Endodermal cell (in vitro differentiated cells): ENCODE measurements around the gene ERGIC1. TPM values are rescaled to one million over a fixed set of nuclear protein-coding genes. Genes with fewer than 3 reads are reported as not detected.

Experiments used
- DNase-seq: peaks from one replicate; pipeline ENCODE4 v3.0.0-alpha.2; 2017
- H3K27ac ChIP-seq: 2 replicates; pipeline ENCODE4 v1.5.1; 2013; ENCODE audit warnings: mild to moderate bottlenecking, low read depth, low read length, moderate library complexity
- H3K27me3 ChIP-seq: 2 replicates; pipeline ENCODE4 v1.6.1; 2013; ENCODE audit warnings: mild to moderate bottlenecking, low read length, moderate library complexity; ENCODE audit not compliant: insufficient read depth, control insufficient read depth, poor library complexity, severe bottlenecking
- H3K36me3 ChIP-seq: 2 replicates; pipeline ENCODE4 v1.7.0; 2013; ENCODE audit warnings: mild to moderate bottlenecking, low read length, moderate library complexity; ENCODE audit not compliant: control insufficient read depth, insufficient read depth
- H3K4me1 ChIP-seq: one replicate; pipeline ENCODE4 v1.7.0; 2013; ENCODE audit warnings: low read length; ENCODE audit not compliant: control insufficient read depth, insufficient read depth
- H3K4me3 ChIP-seq: 2 replicates; pipeline ENCODE4 v1.5.1; 2013; ENCODE audit warnings: mild to moderate bottlenecking, low read length, moderate library complexity
- H3K9ac ChIP-seq: 2 replicates; pipeline ENCODE4 v1.6.1; 2013; ENCODE audit warnings: mild to moderate bottlenecking, low read length, moderate library complexity; ENCODE audit not compliant: poor library complexity, severe bottlenecking; ENCODE audit errors: extremely low read depth
- H3K9me3 ChIP-seq: 2 replicates; pipeline ENCODE4 v1.6.1; 2013; ENCODE audit warnings: mild to moderate bottlenecking, low read length, moderate library complexity; ENCODE audit not compliant: control insufficient read depth
- H3K27ac Mint-ChIP-seq: 2 replicates; pipeline ENCODE4 v1.8.0; 2020; ENCODE audit warnings: mixed read lengths
- H3K27me3 Mint-ChIP-seq: 2 replicates; pipeline ENCODE4 v1.8.0; 2021; ENCODE audit warnings: mild to moderate bottlenecking, mixed read lengths; ENCODE audit not compliant: insufficient read depth
- H3K36me3 Mint-ChIP-seq: 2 replicates; pipeline ENCODE4 v1.8.0; 2020; ENCODE audit warnings: low read depth, mixed read lengths
- H3K4me1 Mint-ChIP-seq: 2 replicates; pipeline ENCODE4 v1.8.0; 2020; ENCODE audit warnings: mixed read lengths
- H3K4me3 Mint-ChIP-seq: 2 replicates; pipeline ENCODE4 v1.8.0; 2020; ENCODE audit warnings: mild to moderate bottlenecking, moderate library complexity, mixed read lengths
- H3K9me3 Mint-ChIP-seq: 2 replicates; pipeline ENCODE4 v1.8.0; 2020; ENCODE audit warnings: mild to moderate bottlenecking, mixed read lengths
- WGBS, 2 experiments: methylation state at CpG; one replicate each; pipeline versions ENCODE4 v1.1.5 to v1.1.7; 2013; ENCODE audit warnings: missing lambda C conversion rate in 2 of 2, mixed read lengths in 1 of 2; ENCODE audit not compliant: insufficient coverage in 1 of 2, insufficient read length in 1 of 2; 5-methylcytosine and 5-hydroxymethylcytosine counted together
- total RNA-seq, 2 donors: library from RNA; stranded (reverse); fragmentation: NEBNext Ultra II Directional in 1 of 2; extraction: Animal tissue kit (Norgen Biotek cat#: 25700) in 1 of 2; gene quantifications; 2 replicates in 1 of 2; 3 replicates in 1 of 2; pipeline ENCODE4 v1.2.1, GENCODE V29; 2021
- TF ChIP-seq, protein P1 (sequence below): fragments of 200-600 bp; sonication (generic); conservative IDR thresholded peaks from 2 replicates; pipeline ENCODE4 v1.5.0; 2021; ENCODE audit warnings: antibody characterized with exemption, mild to moderate bottlenecking

The ERGIC1 gene
- total RNA-seq, 2 donors from 2014 or later, result 81.9 to 94.8 TPM

DNA sequence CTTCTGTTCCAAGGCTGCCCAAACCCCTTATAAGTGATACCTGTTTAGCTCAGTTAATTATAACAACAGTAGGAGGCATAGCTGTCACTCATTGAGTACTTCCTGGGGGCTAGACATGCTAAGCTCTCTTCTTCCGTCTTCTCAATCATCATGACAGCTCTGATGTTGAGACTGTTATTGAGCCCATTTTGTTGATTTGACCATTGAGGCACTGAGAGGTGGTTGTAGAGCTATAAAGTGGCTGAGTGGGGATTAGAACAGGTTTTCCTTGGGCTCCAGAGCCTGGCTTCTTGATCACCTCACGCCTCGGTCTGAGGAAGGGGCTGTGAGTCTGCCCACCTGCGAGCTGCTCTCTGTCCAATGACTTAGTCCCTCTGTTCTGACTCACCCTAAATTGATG is 99.2 kb downstream of the ERGIC1 start:
- TF ChIP-seq, protein P1, sequence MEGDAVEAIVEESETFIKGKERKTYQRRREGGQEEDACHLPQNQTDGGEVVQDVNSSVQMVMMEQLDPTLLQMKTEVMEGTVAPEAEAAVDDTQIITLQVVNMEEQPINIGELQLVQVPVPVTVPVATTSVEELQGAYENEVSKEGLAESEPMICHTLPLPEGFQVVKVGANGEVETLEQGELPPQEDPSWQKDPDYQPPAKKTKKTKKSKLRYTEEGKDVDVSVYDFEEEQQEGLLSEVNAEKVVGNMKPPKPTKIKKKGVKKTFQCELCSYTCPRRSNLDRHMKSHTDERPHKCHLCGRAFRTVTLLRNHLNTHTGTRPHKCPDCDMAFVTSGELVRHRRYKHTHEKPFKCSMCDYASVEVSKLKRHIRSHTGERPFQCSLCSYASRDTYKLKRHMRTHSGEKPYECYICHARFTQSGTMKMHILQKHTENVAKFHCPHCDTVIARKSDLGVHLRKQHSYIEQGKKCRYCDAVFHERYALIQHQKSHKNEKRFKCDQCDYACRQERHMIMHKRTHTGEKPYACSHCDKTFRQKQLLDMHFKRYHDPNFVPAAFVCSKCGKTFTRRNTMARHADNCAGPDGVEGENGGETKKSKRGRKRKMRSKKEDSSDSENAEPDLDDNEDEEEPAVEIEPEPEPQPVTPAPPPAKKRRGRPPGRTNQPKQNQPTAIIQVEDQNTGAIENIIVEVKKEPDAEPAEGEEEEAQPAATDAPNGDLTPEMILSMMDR, result no peak
- Mint-ChIP-seq H3K27ac (no peak overlapping the region), H3K27me3 (no peaks in the 10 kb centered on the region), H3K4me1 (peaks cover 7% of the 10 kb centered on the region), H3K36me3 (peaks cover 49% of the 10 kb centered on the region), H3K9me3 (peaks cover 1% of the 10 kb centered on the region), H3K4me3 (no peak overlapping the region)
- no peak for DNase-seq
- Histone ChIP-seq H3K27ac (no peak overlapping the region), H3K9me3 (no peaks in the 10 kb centered on the region), H3K9ac (no peak overlapping the region), H3K4me3 (no peak overlapping the region), H3K27me3 (no peaks in the 10 kb centered on the region), H3K4me1 (no peaks in the 10 kb centered on the region), H3K36me3 (peaks cover 40% of the 10 kb centered on the region)
- WGBS, 2 experiments, result 89 to 92% methylated on average over 4 of the region's 4 CpGs

DNA sequence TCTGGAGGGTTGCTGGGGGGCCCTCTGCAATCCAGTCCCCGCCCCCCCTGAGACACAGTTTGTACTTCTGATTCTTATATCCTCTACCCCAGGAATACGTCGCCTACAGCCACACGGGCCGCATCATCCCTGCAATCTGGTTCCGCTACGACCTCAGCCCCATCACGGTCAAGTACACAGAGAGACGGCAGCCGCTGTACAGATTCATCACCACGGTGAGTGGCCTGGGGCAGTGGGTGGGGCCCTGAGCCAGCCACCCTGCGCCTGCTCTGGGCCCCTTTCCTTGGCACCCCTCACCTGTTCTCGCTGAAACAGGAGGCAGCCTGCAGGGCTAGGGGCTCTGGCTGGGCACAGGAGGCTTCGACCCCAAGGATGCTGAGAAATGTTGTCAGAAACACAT is 101.0 kb downstream of the ERGIC1 start:
- H3K27me3 Mint-ChIP-seq, result no peaks in the 10 kb centered on the region
- no peak for DNase-seq
- H3K9me3 Mint-ChIP-seq, result peaks cover 1% of the 10 kb centered on the region
- Histone ChIP-seq H3K9me3 (no peaks in the 10 kb centered on the region), H3K36me3 (peaks cover 47% of the 10 kb centered on the region), H3K4me3 (no peak overlapping the region), H3K27me3 (no peaks in the 10 kb centered on the region), H3K4me1 (no peaks in the 10 kb centered on the region), H3K27ac (no peak overlapping the region), H3K9ac (no peak overlapping the region)
- H3K4me3 Mint-ChIP-seq, result no peak overlapping the region
- no peak overlapping the region for H3K27ac Mint-ChIP-seq
- peaks cover 12% of the 10 kb centered on the region for H3K4me1 Mint-ChIP-seq
- H3K36me3 Mint-ChIP-seq, result peaks cover 52% of the 10 kb centered on the region
- TF ChIP-seq, protein P1, result no peak
- WGBS, 2 experiments, result 94 to 95% methylated on average over 7 to 14 of the region's 14 CpGs

DNA sequence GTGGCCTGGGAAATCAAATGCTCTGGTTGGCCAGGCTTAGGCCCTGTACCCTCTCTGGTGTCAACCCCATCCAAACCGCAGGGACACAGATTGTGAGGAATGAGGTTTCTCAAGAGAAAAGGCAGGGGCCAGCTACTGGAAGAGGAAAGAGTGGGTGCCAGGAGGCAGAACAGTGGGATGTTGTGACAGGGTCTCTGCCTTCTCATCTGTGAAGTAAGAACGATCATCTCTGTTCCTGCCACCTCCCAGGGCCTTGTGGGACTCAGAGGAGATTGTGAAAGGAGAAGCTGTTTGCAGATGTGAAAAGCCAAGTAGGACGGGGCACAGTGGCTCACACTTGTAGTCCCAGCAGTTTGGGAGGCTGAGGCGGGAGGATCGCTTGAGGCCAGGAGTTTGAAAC is 102.3 kb downstream of the ERGIC1 start:
- Histone ChIP-seq H3K9ac (no peak overlapping the region), H3K4me1 (no peaks in the 10 kb centered on the region), H3K27me3 (no peaks in the 10 kb centered on the region), H3K9me3 (no peaks in the 10 kb centered on the region), H3K4me3 (no peak overlapping the region), H3K36me3 (peaks cover 47% of the 10 kb centered on the region), H3K27ac (no peak overlapping the region)
- no peak for DNase-seq
- Mint-ChIP-seq H3K4me3 (no peak overlapping the region), H3K27ac (no peak overlapping the region), H3K9me3 (peaks cover 1% of the 10 kb centered on the region), H3K36me3 (peaks cover 56% of the 10 kb centered on the region), H3K4me1 (peaks cover 24% of the 10 kb centered on the region), H3K27me3 (no peaks in the 10 kb centered on the region)
- TF ChIP-seq, protein P1, result no peak
- 86 to 93% methylated on average over 2 to 5 of the region's 5 CpGs for WGBS, 2 experiments
